Tibial nerve (tissue), 4 donors: Measurements from ENCODE around the gene EPG5. TPM values are rescaled to one million over a fixed set of nuclear protein-coding genes. Genes with fewer than 3 reads are reported as not detected.
"Not testable (repeated sequence)": the region's sequence is repeated elsewhere in the genome, so short reads cannot be mapped to it uniquely, and the experiment has no call there.

Experiments used
- DNase-seq, 2 donors: peaks; one replicate each; pipeline ENCODE4 v3.0.0-alpha.2; 2019; ENCODE audit warnings: low spot score in 2 of 2
- H3K27ac ChIP-seq, 4 donors: fragments of 200-600 bp; sonication (generic) in 3 of 4; one replicate each; pipeline ENCODE4 v1.5.1; 2017 to 2019; ENCODE audit warnings: mild to moderate bottlenecking in 1 of 4
- H3K27me3 ChIP-seq, 2 donors: fragments of 200-600 bp; sonication (generic) in 1 of 2; one replicate each; pipeline versions ENCODE4 v1.5.1 to v1.6.0; 2017 to 2019
- H3K36me3 ChIP-seq, 3 donors: fragments of 200-600 bp; sonication (generic); one replicate each; pipeline ENCODE4 v1.5.1; 2018 to 2019
- H3K4me1 ChIP-seq, 4 donors: fragments of 200-600 bp; sonication (generic) in 3 of 4; one replicate each; pipeline ENCODE4 v1.5.1; 2017 to 2019
- H3K4me3 ChIP-seq, 4 donors: fragments of 200-600 bp; sonication (generic) in 3 of 4; one replicate each; pipeline ENCODE4 v1.5.1; 2017 to 2019; ENCODE audit warnings: mild to moderate bottlenecking in 1 of 4, moderate library complexity in 1 of 4
- H3K9me3 ChIP-seq, 4 donors: fragments of 200-600 bp; sonication (generic) in 3 of 4; one replicate each; pipeline ENCODE4 v1.5.1; 2017 to 2019
- EP300 ChIP-seq, 2 donors: sonication (generic); formaldehyde crosslinking; IDR thresholded peaks; one replicate each; pipeline ENCODE4 v1.6.1; 2017; ENCODE audit warnings: antibody characterized with exemption in 2 of 2, mild to moderate bottlenecking in 1 of 2
- POLR2A ChIP-seq, 2 donors: fragments of 450-650 bp; IDR thresholded peaks; one replicate each; pipeline ENCODE4 v1.6.1; 2017; ENCODE audit warnings: antibody characterized with exemption in 2 of 2, mild to moderate bottlenecking in 2 of 2, moderate library complexity in 2 of 2
- WGBS, 2 donors: methylation state at CpG; one replicate each; pipeline ENCODE4 v1.1.5; 2018; 5-methylcytosine and 5-hydroxymethylcytosine counted together
- total RNA-seq, 4 donors: library from RNA; depleted of rRNA; stranded (reverse); fragments of >200 nt; gene quantifications; one replicate each; pipeline ENCODE4 v1.1.0, GENCODE V29; 2016
- TF ChIP-seq, protein P1 (sequence below), 5 experiments: fragments of 200-600 bp in 3 of 5; fragments of 450-650 bp in 2 of 5; sonication (generic) in 3 of 5; IDR thresholded peaks; one replicate each; pipeline ENCODE4 v1.5.1; 2016 to 2019; ENCODE audit warnings: antibody characterized with exemption in 5 of 5, mild to moderate bottlenecking in 3 of 5, moderate library complexity in 2 of 5

Gene EPG5
- total RNA-seq, 4 donors from 2014 or later, result 26.1 to 48.3 (median 40.6) TPM

- DNase-seq, result no peak
Measured at GRCh38 chr18:45821026-45821425, 146.1 kb downstream of the EPG5 start.

DNA sequence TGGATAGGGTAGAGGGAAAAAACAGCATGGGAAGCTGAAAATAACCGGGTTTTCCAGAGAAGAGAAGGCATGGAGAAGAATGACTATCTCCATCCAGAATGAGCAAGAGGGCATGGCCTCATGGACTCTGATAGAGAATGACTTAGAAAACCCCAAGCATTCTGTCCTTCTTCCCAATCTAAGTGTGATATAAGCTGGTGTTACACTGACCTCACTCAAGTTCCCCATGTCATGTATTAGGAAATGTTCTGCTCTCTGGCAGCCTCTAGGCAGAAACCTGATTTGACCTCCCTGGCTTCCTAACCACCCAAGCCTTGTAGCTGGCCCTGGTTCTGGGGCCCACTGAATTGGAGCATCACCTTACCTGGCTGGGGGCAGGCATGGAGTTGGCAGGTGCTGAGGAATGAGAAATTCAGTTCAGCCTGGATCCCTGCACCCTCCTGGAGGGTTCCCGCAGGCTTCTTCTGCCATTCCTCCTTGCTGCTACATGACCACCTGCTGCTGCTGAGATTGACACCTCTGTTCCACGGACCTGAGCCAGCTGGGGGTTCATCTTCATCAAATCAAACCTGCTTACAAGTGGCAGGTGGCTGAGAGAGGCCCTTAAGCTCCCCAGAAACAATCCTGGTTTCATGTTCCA, 146.9 kb downstream of the EPG5 start:
- no peak overlapping the region for H3K4me3 ChIP-seq
- TF ChIP-seq, protein P1, sequence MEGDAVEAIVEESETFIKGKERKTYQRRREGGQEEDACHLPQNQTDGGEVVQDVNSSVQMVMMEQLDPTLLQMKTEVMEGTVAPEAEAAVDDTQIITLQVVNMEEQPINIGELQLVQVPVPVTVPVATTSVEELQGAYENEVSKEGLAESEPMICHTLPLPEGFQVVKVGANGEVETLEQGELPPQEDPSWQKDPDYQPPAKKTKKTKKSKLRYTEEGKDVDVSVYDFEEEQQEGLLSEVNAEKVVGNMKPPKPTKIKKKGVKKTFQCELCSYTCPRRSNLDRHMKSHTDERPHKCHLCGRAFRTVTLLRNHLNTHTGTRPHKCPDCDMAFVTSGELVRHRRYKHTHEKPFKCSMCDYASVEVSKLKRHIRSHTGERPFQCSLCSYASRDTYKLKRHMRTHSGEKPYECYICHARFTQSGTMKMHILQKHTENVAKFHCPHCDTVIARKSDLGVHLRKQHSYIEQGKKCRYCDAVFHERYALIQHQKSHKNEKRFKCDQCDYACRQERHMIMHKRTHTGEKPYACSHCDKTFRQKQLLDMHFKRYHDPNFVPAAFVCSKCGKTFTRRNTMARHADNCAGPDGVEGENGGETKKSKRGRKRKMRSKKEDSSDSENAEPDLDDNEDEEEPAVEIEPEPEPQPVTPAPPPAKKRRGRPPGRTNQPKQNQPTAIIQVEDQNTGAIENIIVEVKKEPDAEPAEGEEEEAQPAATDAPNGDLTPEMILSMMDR (IDR thresholded peaks at IDR 0.05), result no peak
- TF ChIP-seq EP300 (IDR thresholded peaks at IDR 0.05), result no peak
- no peak for DNase-seq
- H3K27ac ChIP-seq, result no peak overlapping the region
- no peaks in the 10 kb centered on the region for H3K4me1 ChIP-seq
- no peaks in the 10 kb centered on the region for H3K27me3 ChIP-seq
- H3K36me3 ChIP-seq, result no peaks in the 10 kb centered on the region
- whole genome bisulfite sequencing, 2 donors, result 71 to 74% methylated on average over 3 of the region's 3 CpGs
- peaks cover 0 to 11% (median 0%) of the 10 kb centered on the region in 4 donors for H3K9me3 ChIP-seq

More at GRCh38 chr18:45821026-45821425, 146.1 kb downstream of the EPG5 start:
- WGBS, 2 donors, result 90 to 93% methylated on average over 2 of the region's 2 CpGs
- peaks cover 0 to 11% (median 0%) of the 10 kb centered on the region in 4 donors for H3K9me3 ChIP-seq
- no peak overlapping the region for H3K4me3 ChIP-seq
- H3K4me1 ChIP-seq, result no peaks in the 10 kb centered on the region
- H3K36me3 ChIP-seq, result no peaks in the 10 kb centered on the region
- TF ChIP-seq POLR2A (IDR thresholded peaks at IDR 0.05), result no peak
- TF ChIP-seq, protein P1 (IDR thresholded peaks at IDR 0.05), result no peak
- TF ChIP-seq EP300 (IDR thresholded peaks at IDR 0.05), result no peak
- H3K27me3 ChIP-seq, result no peaks in the 10 kb centered on the region
- H3K27ac ChIP-seq, result no peak overlapping the region

DNA sequence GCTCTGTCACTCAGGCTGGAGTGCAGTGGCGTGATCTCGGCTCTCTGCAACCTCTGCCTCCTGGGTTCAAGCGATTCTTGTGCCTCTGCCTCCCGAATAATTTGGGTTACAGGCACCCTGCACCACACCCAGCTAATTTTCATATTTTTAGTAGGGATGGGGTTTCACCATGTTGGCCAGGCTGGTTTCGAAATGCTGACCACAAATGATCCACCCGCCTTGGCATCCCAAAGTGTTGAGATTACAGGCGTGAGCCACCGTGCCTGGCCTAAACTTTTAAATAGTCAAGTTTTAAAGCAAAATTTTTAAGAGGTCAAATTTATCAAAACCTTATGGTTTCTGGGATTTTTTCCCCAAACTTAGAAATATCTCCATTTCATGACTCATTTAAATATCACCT, 148.4 kb downstream of the EPG5 start:
- not testable (repeated sequence) for H3K36me3 ChIP-seq, H3K4me1 ChIP-seq, H3K27ac ChIP-seq, H3K4me3 ChIP-seq, H3K27me3 ChIP-seq, DNase-seq
- 86 to 97% methylated on average over 8 of the region's 8 CpGs for WGBS, 2 donors
- peaks cover 0 to 11% (median 0%) of the 10 kb centered on the region in 4 donors for H3K9me3 ChIP-seq

- no peak overlapping the region for H3K27ac ChIP-seq
- H3K4me1 ChIP-seq, result no peaks in the 10 kb centered on the region
- no peak for DNase-seq
- no peaks in the 10 kb centered on the region for H3K27me3 ChIP-seq
- H3K36me3 ChIP-seq, result no peaks in the 10 kb centered on the region
- WGBS, 2 donors, result 60 to 76% methylated on average over 1 of the region's 1 CpG
- TF ChIP-seq, protein P1 (IDR thresholded peaks at IDR 0.05), result no peak
- TF ChIP-seq EP300 (IDR thresholded peaks at IDR 0.05) (no peak), POLR2A (IDR thresholded peaks at IDR 0.05) (no peak)
- no peak overlapping the region for H3K4me3 ChIP-seq
- H3K9me3 ChIP-seq, result peaks cover 0 to 11% (median 0%) of the 10 kb centered on the region in 4 donors
Measured at GRCh38 chr18:45817543-45817942, 149.6 kb downstream of the EPG5 start.

- H3K4me3 ChIP-seq, DNase-seq, H3K27me3 ChIP-seq, H3K36me3 ChIP-seq, H3K4me1 ChIP-seq, H3K27ac ChIP-seq: not testable (repeated sequence)
- H3K9me3 ChIP-seq, result peaks cover 0 to 16% (median under 1%) of the 10 kb centered on the region in 4 donors
Measured at GRCh38 chr18:45814733-45815132, 152.4 kb downstream of the EPG5 start.

DNA sequence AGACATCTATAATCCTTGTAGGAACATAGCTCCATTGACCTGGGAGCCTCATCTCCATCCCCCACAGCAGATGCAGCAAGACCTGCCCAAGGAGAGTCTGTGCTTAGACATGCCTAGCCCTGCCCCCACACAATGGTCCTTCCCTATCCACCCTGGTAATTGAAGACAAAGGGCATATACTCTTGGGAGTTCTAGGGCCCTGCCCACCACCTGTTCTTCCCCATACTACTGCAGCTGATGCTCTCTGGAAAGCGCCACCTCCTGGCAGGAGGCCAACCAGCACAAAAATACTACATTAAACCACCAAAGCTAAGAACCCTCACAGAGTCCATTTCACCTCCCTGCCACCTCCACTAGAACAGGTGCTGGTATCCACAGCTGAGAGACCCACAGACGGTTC, 160.0 kb downstream of the EPG5 start:
- H3K27ac ChIP-seq, H3K4me3 ChIP-seq, H3K27me3 ChIP-seq, H3K4me1 ChIP-seq, DNase-seq, H3K36me3 ChIP-seq: not testable (repeated sequence)
- WGBS, 2 donors, result 43 to 53% methylated on average over 2 of the region's 2 CpGs
- peaks cover 0 to 33% (median 5%) of the 10 kb centered on the region in 4 donors for H3K9me3 ChIP-seq

- Histone ChIP-seq H3K9me3 (peaks cover 0 to 33% (median 5%) of the 10 kb centered on the region in 4 donors), H3K4me1 (no peaks in the 10 kb centered on the region), H3K27me3 (no peaks in the 10 kb centered on the region), H3K27ac (no peak overlapping the region), H3K4me3 (no peak overlapping the region), H3K36me3 (peaks cover 0 to 5% (median 0%) of the 10 kb centered on the region in 3 donors)
- TF ChIP-seq EP300 (IDR thresholded peaks at IDR 0.05), result no peak
- TF ChIP-seq, protein P1 (IDR thresholded peaks at IDR 0.05), result no peak
- TF ChIP-seq POLR2A (IDR thresholded peaks at IDR 0.05), result no peak
- WGBS, 2 donors, result 56 to 64% methylated on average over 2 of the region's 2 CpGs
- DNase-seq, result no peak
Measured at GRCh38 chr18:45806226-45806625, 160.9 kb downstream of the EPG5 start.
